Astrocyte (in vitro differentiated cells and primary cell): ENCODE data around the gene C15orf39. TPM values are rescaled to one million over a fixed set of nuclear protein-coding genes. Genes with fewer than 3 reads are reported as not detected.
"Not testable (repeated sequence)": the region's sequence is repeated elsewhere in the genome, so short reads cannot be mapped to it uniquely, and the experiment has no call there.

Source experiments
- DNase-seq: peaks from one replicate; pipeline ENCODE4 v3.0.0-alpha.2; 2010; ENCODE audit warnings: low read depth
- FAIRE-seq: peaks from 2 replicates; lab custom pipeline; 2011; peaks lifted over from hg19 to GRCh38; lab: Jason Lieb, UNC
- H2AFZ ChIP-seq: 2 replicates; pipeline ENCODE4 v1.6.0; 2012; ENCODE audit warnings: low read depth, low read length, inconsistent platforms
- H3K27ac ChIP-seq: 2 replicates; pipeline ENCODE4 v1.5.1; 2011; ENCODE audit warnings: low read depth, low read length, inconsistent platforms
- H3K27me3 ChIP-seq: 2 replicates; pipeline ENCODE4 v1.6.0; 2011; ENCODE audit warnings: low read length, inconsistent platforms; ENCODE audit not compliant: insufficient read depth
- H3K36me3 ChIP-seq: 2 replicates; pipeline ENCODE4 v1.5.1; 2011; ENCODE audit warnings: low read length, inconsistent platforms; ENCODE audit not compliant: insufficient read depth
- H3K4me1 ChIP-seq: 2 replicates; pipeline ENCODE4 v1.5.1; 2011; ENCODE audit warnings: low read length, inconsistent platforms; ENCODE audit not compliant: insufficient read depth
- H3K4me2 ChIP-seq: 2 replicates; pipeline ENCODE4 v1.6.0; 2012; ENCODE audit warnings: low read length, inconsistent platforms
- H3K4me3 ChIP-seq: 2 replicates; pipeline ENCODE4 v1.5.1; 2011; ENCODE audit warnings: low read depth, mild to moderate bottlenecking, low read length, inconsistent platforms; ENCODE audit not compliant: insufficient read depth
- H3K79me2 ChIP-seq: 2 replicates; pipeline ENCODE4 v1.6.0; 2012; ENCODE audit warnings: mild to moderate bottlenecking, low read length, inconsistent platforms; ENCODE audit not compliant: insufficient read depth
- H3K9ac ChIP-seq: 2 replicates; pipeline ENCODE4 v1.6.0; 2012; ENCODE audit warnings: mild to moderate bottlenecking, low read length, inconsistent platforms
- H3K9me3 ChIP-seq: 2 replicates; pipeline ENCODE4 v1.5.1; 2012; ENCODE audit warnings: low read depth, mild to moderate bottlenecking, low read length, inconsistent platforms; ENCODE audit not compliant: insufficient read depth
- H4K20me1 ChIP-seq: 2 replicates; pipeline ENCODE4 v1.6.0; 2012; ENCODE audit warnings: low read length, inconsistent platforms; ENCODE audit not compliant: insufficient read depth
- H3K27ac Mint-ChIP-seq: one replicate; pipeline ENCODE4 v1.8.0; 2021; ENCODE audit warnings: mild to moderate bottlenecking, mixed read lengths; ENCODE audit not compliant: unreplicated experiment
- H3K27me3 Mint-ChIP-seq: one replicate; pipeline ENCODE4 v1.8.0; 2021; ENCODE audit warnings: low read depth, mixed read lengths; ENCODE audit not compliant: unreplicated experiment
- H3K36me3 Mint-ChIP-seq: one replicate; pipeline ENCODE4 v1.8.0; 2021; ENCODE audit warnings: low read depth, mixed read lengths; ENCODE audit not compliant: unreplicated experiment
- H3K4me1 Mint-ChIP-seq: one replicate; pipeline ENCODE4 v1.8.0; 2021; ENCODE audit warnings: low read depth, mixed read lengths; ENCODE audit not compliant: unreplicated experiment
- H3K4me3 Mint-ChIP-seq: one replicate; pipeline ENCODE4 v1.8.0; 2021; ENCODE audit warnings: mild to moderate bottlenecking, moderate library complexity, mixed read lengths; ENCODE audit not compliant: unreplicated experiment
- H3K9me3 Mint-ChIP-seq: one replicate; pipeline ENCODE4 v1.8.0; 2021; ENCODE audit warnings: mild to moderate bottlenecking, mixed read lengths; ENCODE audit not compliant: unreplicated experiment
- CTCF ChIP-seq: IDR thresholded peaks from 2 replicates; pipeline ENCODE4 v1.5.1; 2011; ENCODE audit warnings: low read depth, mild to moderate bottlenecking, inconsistent platforms, low read length, moderate library complexity; ENCODE audit not compliant: insufficient read depth
- EZH2 ChIP-seq: IDR thresholded peaks from 2 replicates; pipeline ENCODE4 v1.6.1; 2012; ENCODE audit warnings: mild to moderate bottlenecking, low read length, inconsistent platforms; ENCODE audit not compliant: insufficient read depth
- total RNA-seq: library from RNA; stranded (reverse); gene quantifications from 2 replicates; pipeline ENCODE4 v1.2.1, GENCODE V29; 2021

C15orf39 gene
- total RNA-seq, 1 donor from 2014 or later, result 21.8 TPM

GRCh38 chr15:75164625-75165350, 36.9 kb upstream of the C15orf39 start:
- H3K9me3 ChIP-seq, result peaks cover 3% of the 10 kb centered on the region
- no peaks in the 10 kb centered on the region for H3K4me1 ChIP-seq
- TF ChIP-seq EZH2, result no peak
- TF ChIP-seq CTCF, result no peak
- H3K9me3 Mint-ChIP-seq, result peaks cover 16% of the 10 kb centered on the region
- DNase-seq (no peak), FAIRE-seq (no peak)
- H4K20me1 ChIP-seq, result no peaks in the 10 kb centered on the region
- H3K27ac ChIP-seq, result no peak overlapping the region
- no peaks in the 10 kb centered on the region for H3K79me2 ChIP-seq
- H3K36me3 Mint-ChIP-seq, result peaks cover 2% of the 10 kb centered on the region
- peaks cover 2% of the 10 kb centered on the region for H3K27me3 Mint-ChIP-seq
- H3K9ac ChIP-seq, result no peak overlapping the region
- H3K27ac Mint-ChIP-seq, result peak overlapping the region; percentile 18
- no peak overlapping the region for H3K4me3 ChIP-seq
- H2AFZ ChIP-seq, result no peak overlapping the region
- no peak overlapping the region for H3K4me2 ChIP-seq
- H3K4me3 Mint-ChIP-seq, result peak overlapping the region; percentile 20
- H3K4me1 Mint-ChIP-seq, result peaks cover 27% of the 10 kb centered on the region
- H3K36me3 ChIP-seq, result no peaks in the 10 kb centered on the region
- H3K27me3 ChIP-seq, result no peaks in the 10 kb centered on the region

DNA sequence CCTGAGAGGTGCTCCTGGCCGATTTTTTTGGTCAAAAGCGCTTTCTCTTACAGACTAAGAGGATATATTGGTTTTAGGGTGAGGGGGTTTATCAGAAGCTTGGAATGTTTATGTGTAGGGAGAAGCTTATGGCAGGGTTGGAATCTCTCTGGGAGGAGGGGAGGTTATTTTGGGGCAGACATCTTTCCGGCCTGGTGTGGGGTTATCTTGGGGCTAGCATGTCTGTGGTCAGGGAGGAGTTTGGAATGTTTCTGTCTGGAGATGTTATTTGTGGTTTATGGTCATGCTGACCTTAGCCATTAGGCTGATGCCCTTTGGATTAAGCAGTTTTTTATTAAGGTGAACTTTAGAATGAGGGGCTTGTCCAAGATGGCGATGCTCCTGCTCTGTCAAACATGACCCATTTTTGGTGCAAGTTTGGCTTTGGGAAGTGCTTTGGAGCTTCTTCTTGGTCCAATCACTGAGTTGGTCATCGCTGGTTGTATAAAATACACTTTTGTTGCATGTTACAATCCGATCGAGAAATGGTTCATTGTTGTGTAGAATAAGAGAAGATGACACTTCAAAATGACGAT, 35.1 kb upstream of the C15orf39 start:
- not testable (repeated sequence) for H3K4me2 ChIP-seq, H3K9me3 ChIP-seq, H3K27me3 Mint-ChIP-seq, H3K27me3 ChIP-seq, H2AFZ ChIP-seq, H3K36me3 ChIP-seq, H3K36me3 Mint-ChIP-seq, H3K27ac ChIP-seq, H3K9ac ChIP-seq, H4K20me1 ChIP-seq, H3K79me2 ChIP-seq, DNase-seq, H3K4me3 ChIP-seq, FAIRE-seq, H3K4me3 Mint-ChIP-seq
- H3K4me1 ChIP-seq, result peaks cover 11% of the 10 kb centered on the region
- H3K9me3 Mint-ChIP-seq, result peaks cover 19% of the 10 kb centered on the region
- peaks cover 40% of the 10 kb centered on the region for H3K4me1 Mint-ChIP-seq
- H3K27ac Mint-ChIP-seq, result peak overlapping the region; percentile 75

DNA sequence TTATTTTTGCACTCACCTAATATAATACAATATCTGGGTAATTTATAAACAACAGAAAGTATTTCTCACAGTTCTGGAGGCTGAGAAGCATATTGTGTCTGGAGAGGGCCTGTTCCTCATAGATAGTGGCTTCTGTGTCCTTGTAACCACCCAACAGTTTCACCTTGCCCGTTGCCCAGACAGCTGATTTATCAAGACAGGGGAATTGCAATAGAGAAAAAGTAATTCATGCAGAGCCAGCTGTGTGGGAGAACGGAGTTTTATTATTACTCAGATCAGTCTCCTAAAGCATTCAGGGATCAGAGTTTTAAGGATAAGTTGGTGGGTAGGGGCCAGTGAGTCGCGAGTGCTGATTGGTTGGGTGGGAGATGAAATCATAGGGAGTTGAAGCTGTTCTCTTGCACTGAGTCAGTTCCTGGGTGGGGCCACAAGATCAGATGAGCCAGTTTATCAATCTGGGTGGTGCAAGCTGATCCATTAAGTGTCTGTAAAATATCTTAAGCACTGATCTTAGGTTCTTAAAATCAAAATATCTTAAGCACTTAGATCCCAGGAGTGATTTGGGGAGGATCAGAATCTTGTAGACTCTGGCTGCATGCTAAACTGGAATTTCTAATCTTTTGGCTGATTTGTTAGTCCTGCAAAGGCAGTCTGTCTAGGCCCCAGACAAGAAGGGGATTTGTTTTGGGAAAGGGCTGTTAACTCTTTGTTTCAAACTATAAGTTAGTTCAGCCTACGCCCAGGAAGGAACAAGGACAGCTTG, 33.9 kb upstream of the C15orf39 start:
- H3K9me3 Mint-ChIP-seq, result peaks cover 19% of the 10 kb centered on the region
- Histone ChIP-seq H3K79me2 (no peaks in the 10 kb centered on the region), H3K36me3 (no peaks in the 10 kb centered on the region), H2AFZ (no peak overlapping the region), H3K4me3 (no peak overlapping the region), H3K27me3 (no peaks in the 10 kb centered on the region), H4K20me1 (no peaks in the 10 kb centered on the region), H3K9ac (no peak overlapping the region), H3K4me1 (peaks cover 23% of the 10 kb centered on the region), H3K9me3 (peaks cover 3% of the 10 kb centered on the region), H3K4me2 (no peak overlapping the region), H3K27ac (no peak overlapping the region)
- DNase-seq (peak; percentile 73), FAIRE-seq (no peak)
- H3K27me3 Mint-ChIP-seq, result peaks cover 2% of the 10 kb centered on the region
- TF ChIP-seq CTCF (no peak), EZH2 (no peak)
- H3K4me3 Mint-ChIP-seq, result peak overlapping the region; percentile 65
- peaks cover 50% of the 10 kb centered on the region for H3K4me1 Mint-ChIP-seq
- peaks cover 2% of the 10 kb centered on the region for H3K36me3 Mint-ChIP-seq
- H3K27ac Mint-ChIP-seq, result peak overlapping the region; percentile 44
